ENCODE measurements around the gene RGCC. TPM values are rescaled to one million over a fixed set of nuclear protein-coding genes. Genes with fewer than 3 reads are reported as not detected.
A peak's percentile ranks its signal among the peaks of the same experiment; 100 is the strongest.

RGCC gene
- total RNA-seq, 4 donors from 2014 or later = 476 to 1,295 (median 830) TPM

GRCh38 chr13:41465241-41465847 is 8.0 kb downstream of the RGCC start:
- Histone ChIP-seq H3K27ac (peak overlapping the region; percentile 79 to 92 (median 85)), H3K9me3 (no peaks in the 10 kb centered on the region), H3K4me1 (peaks cover 0 to 57% (median 35%) of the 10 kb centered on the region in 4 donors), H3K27me3 (no peaks in the 10 kb centered on the region), H3K4me3 (peak overlapping the region in 2 of 4 donors; percentile 68 to 70), H3K36me3 (peaks cover 3 to 67% (median 10%) of the 10 kb centered on the region in 3 donors)
- WGBS, 2 donors = 45 to 71% methylated on average over 4 of the region's 4 CpGs
- no peak for DNase-seq (ENCODE audit: low spot score in 2 of 2)
- TF ChIP-seq EP300 (IDR thresholded peaks at IDR 0.05) (peak in 1 of 2 donors; percentile 62), POLR2A (IDR thresholded peaks at IDR 0.05) (no peak), CTCF (IDR thresholded peaks at IDR 0.05) (no peak)

GRCh38 chr13:41465898-41466320 is 8.6 kb downstream of the RGCC start:
- peak overlapping the region in 1 of 4 donors; percentile 4 for H3K4me3 ChIP-seq
- no peaks in the 10 kb centered on the region for H3K9me3 ChIP-seq
- H3K4me1 ChIP-seq = peaks cover 0 to 57% (median 35%) of the 10 kb centered on the region in 4 donors
- WGBS, 2 donors = 84 to 86% methylated on average over 1 of the region's 1 CpG
- no peak for DNase-seq (ENCODE audit: low spot score in 2 of 2)
- H3K36me3 ChIP-seq = peaks cover 3 to 67% (median 10%) of the 10 kb centered on the region in 3 donors
- H3K27me3 ChIP-seq = no peaks in the 10 kb centered on the region
- H3K27ac ChIP-seq = peak overlapping the region; percentile 9 to 92 (median 85)
- TF ChIP-seq EP300 (IDR thresholded peaks at IDR 0.05) = no peak
- TF ChIP-seq POLR2A (IDR thresholded peaks at IDR 0.05) = no peak
- no peak for TF ChIP-seq CTCF (IDR thresholded peaks at IDR 0.05)

GRCh38 chr13:41467425-41467945 is 10.1 kb downstream of the RGCC start:
- DNase-seq (ENCODE audit: low spot score in 2 of 2) = no peak
- Histone ChIP-seq H3K36me3 (peaks cover 3 to 70% (median 10%) of the 10 kb centered on the region in 3 donors), H3K4me1 (peaks cover 0 to 51% (median 35%) of the 10 kb centered on the region in 4 donors), H3K9me3 (no peaks in the 10 kb centered on the region), H3K27ac (peak overlapping the region; percentile 49 to 92 (median 85)), H3K27me3 (no peaks in the 10 kb centered on the region), H3K4me3 (peak overlapping the region in 1 of 4 donors; percentile 20)
- TF ChIP-seq CTCF (IDR thresholded peaks at IDR 0.05) (no peak), POLR2A (IDR thresholded peaks at IDR 0.05) (no peak), EP300 (IDR thresholded peaks at IDR 0.05) (no peak)
- WGBS, 2 donors = 17 to 27% methylated on average over 2 of the region's 2 CpGs

- no peaks in the 10 kb centered on the region for H3K27me3 ChIP-seq
- TF ChIP-seq CTCF (IDR thresholded peaks at IDR 0.05) (no peak), POLR2A (IDR thresholded peaks at IDR 0.05) (no peak), EP300 (IDR thresholded peaks at IDR 0.05) (no peak)
- WGBS, 2 donors = 94 to 95% methylated on average over 2 of the region's 2 CpGs
- DNase-seq (ENCODE audit: low spot score in 2 of 2) = no peak
- H3K4me1 ChIP-seq = peaks cover 0 to 44% (median 33%) of the 10 kb centered on the region in 4 donors
- H3K36me3 ChIP-seq = peaks cover 3 to 68% (median 10%) of the 10 kb centered on the region in 3 donors
- H3K4me3 ChIP-seq = no peak overlapping the region
- peak overlapping the region; percentile 49 to 92 (median 85) for H3K27ac ChIP-seq
- peaks cover 0 to 3% (median 0%) of the 10 kb centered on the region in 4 donors for H3K9me3 ChIP-seq
These were observed 11.3 kb downstream of the RGCC start for GRCh38 chr13:41468631-41469030.

GRCh38 chr13:41470196-41470595 is 12.8 kb downstream of the RGCC start:
- H3K4me3 ChIP-seq = no peak overlapping the region
- H3K4me1 ChIP-seq = peaks cover 0 to 29% (median 17%) of the 10 kb centered on the region in 4 donors
- H3K36me3 ChIP-seq = peaks cover 0 to 53% (median 10%) of the 10 kb centered on the region in 3 donors
- H3K9me3 ChIP-seq = peaks cover 0 to 10% (median 0%) of the 10 kb centered on the region in 4 donors
- TF ChIP-seq EP300 (IDR thresholded peaks at IDR 0.05) (peak in 1 of 2 donors; percentile 39), CTCF (IDR thresholded peaks at IDR 0.05) (no peak)
- no peak for DNase-seq (ENCODE audit: low spot score in 2 of 2)
- H3K27me3 ChIP-seq = no peaks in the 10 kb centered on the region
- WGBS, 2 donors = 83 to 92% methylated on average over 4 of the region's 4 CpGs
- peak overlapping the region in 2 of 4 donors; percentile 84 to 92 for H3K27ac ChIP-seq
